IMR-90 (cell line): ENCODE results near the gene ETNK1.

Source experiments
- BHLHE40 ChIP-seq: fragments of 150-350 bp; IDR thresholded peaks from 2 replicates; pipeline ENCODE4 v1.6.1; 2016; ENCODE audit warnings: mild to moderate bottlenecking, low read depth, low read length
- CEBPB ChIP-seq: IDR thresholded peaks from 2 replicates; pipeline ENCODE4 v1.6.1; 2012; ENCODE audit warnings: low read depth, low read length, improper control_type of control experiment
- CHD1 ChIP-seq: IDR thresholded peaks from 2 replicates; pipeline ENCODE4 v1.6.1; 2012; ENCODE audit warnings: low read depth, low read length, improper control_type of control experiment
- CTCF ChIP-seq: conservative IDR thresholded peaks from 2 replicates; pipeline ENCODE4 v1.5.1; 2012; ENCODE audit warnings: mild to moderate bottlenecking, low read depth, low read length, improper control_type of control experiment
- FOS ChIP-seq: fragments of 150-350 bp; IDR thresholded peaks from 2 replicates; pipeline ENCODE4 v1.6.1; 2016; ENCODE audit warnings: low read depth, low read length
- MAZ ChIP-seq: IDR thresholded peaks from 2 replicates; pipeline ENCODE4 v1.6.1; 2012; ENCODE audit warnings: low read depth, mild to moderate bottlenecking, low read length, improper control_type of control experiment, moderate library complexity, borderline replicate concordance
- MXI1 ChIP-seq: IDR thresholded peaks from 2 replicates; pipeline ENCODE4 v1.6.1; 2012; ENCODE audit warnings: low read depth, mild to moderate bottlenecking, low read length, moderate library complexity, borderline replicate concordance
- POLR2A ChIP-seq: IDR thresholded peaks from 2 replicates; pipeline ENCODE4 v1.6.1; 2012; ENCODE audit warnings: mild to moderate bottlenecking, low read depth, low read length

GRCh38 chr12:22715254-22715653, 90.3 kb downstream of the ETNK1 start:
- TF ChIP-seq CTCF (no peak), POLR2A (no peak), BHLHE40 (no peak), MAZ (no peak), CEBPB (no peak), MXI1 (no peak), FOS (no peak), CHD1 (no peak)
